ENCODE measurements around the gene HSPH1.

HSPH1 gene

DNA sequence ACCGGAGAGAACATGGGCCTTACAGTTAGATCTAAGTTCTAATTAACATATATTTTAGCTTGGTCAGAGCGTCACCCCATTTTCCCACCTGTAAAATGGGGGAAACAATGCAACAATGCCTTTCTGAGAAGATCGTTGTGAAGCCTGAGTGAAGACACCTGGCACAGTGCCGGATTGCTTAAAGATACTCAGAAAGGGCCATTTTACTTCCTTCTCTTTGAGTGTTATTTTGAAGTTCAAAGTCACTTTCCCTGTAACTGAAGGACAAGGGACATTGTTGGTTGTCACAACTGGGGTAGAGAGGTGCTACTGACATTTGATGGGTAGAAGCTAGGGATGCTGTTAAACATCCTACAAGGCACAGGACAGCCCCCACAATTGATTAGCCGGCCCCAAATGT lies 28.1 kb downstream of the HSPH1 start:
- in situ Hi-C loops (cut with MboI; ENCODE audit: low sequenced_read_pairs), result no loop called here

DNA sequence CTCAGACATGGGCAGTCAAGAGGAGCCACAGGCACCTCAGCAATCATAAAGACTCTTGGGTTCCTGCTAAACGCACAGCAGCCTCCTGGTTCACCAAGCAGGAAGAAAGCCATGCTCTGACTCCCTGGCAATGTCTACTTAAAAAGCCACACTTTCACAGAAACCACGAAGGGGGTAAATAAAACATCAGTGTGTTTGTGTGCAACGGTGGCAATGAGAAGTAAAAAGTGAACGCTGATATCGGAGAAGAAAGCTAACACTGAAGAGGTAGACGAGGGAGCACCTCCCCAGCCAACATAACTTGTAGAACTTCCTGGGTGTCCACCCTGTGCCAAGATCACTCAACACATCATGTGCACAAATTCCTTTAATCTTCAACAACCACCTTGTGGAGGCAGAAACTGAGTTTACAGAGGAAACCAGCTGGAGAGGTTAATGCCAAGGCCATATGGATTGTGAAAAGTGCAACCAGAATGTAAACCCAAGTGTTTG lies 30.2 kb downstream of the HSPH1 start:
- in situ Hi-C loops (cut with MboI; ENCODE audit: low sequenced_read_pairs), result no loop called here

DNA sequence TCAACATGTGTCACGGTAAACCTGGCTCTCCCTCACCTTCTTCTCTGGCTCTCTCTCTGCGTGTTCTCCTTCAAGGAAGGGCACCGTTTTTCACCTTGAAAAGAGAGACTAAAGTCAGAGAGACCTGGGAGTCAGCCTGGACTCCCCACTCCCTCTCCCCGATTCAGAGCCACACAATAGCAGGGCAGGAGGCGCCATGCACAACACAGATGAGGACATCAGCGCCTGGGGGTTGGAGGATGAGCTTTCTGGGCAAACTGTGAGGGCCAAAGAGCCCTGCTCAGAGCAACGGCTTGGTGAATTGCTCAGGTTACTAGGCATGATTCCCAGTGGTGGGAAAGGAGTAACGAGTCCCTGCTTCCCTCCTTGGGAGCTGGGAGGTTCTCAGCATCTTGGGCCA lies 32.3 kb downstream of the HSPH1 start:
- in situ Hi-C loops (cut with MboI; ENCODE audit: low sequenced_read_pairs), result no loop called here

DNA sequence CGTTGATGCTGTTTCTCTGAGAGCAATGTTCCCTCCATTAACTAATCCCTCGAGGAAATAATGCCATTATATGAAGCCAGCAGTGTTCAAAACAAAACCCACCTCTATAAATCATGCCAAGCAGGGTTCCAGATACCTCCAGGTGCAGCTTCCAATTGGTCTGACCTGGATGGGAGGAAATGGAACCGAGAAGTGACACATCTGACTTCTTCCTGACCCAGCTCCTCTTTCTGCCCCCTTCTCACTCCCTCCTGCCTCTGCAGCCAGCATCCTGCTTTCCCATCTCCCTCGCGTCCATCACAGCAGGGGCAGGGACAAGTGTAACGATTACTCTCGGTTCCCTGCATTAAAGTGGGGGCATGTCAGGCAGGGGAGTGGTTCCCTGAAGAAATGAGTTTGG lies 37.5 kb downstream of the HSPH1 start:
- in situ Hi-C loops (cut with MboI; ENCODE audit: low sequenced_read_pairs), result no loop called here

DNA sequence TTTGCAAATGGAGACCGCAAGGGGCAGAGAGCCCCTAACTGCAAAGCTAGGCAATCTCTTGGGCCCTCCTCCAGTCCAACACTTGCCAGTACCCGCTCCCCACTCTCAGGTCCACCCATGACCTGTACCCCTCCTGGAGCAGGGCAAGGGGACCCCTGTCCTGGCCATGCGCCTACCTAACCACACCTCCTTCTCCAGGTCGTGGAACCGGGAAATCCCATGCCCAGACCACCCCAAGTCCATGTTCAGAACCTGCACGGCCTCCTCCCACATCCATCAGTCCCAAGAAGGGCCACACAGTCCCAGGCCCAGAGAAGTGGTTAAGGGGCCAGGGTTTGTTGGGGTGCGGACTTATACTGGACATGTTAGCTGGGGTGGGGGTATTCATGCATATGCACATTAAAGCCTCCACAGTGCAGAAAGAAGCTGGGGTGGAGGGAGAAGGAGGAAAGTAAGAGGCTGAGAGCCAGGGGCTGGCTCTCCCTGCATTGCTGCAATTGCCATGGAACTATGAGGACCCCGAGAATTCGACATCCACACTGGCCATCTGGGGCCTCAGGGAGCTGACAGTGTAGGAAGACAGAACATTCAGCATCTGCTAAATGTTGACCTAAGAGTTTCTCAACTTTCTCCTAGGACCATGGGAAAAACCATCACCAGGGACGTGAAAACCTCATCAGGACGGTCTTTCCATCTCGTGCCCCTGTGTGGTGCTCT lies 39.0 kb downstream of the HSPH1 start:
- in situ Hi-C loops (cut with MboI; ENCODE audit: low sequenced_read_pairs), result no loop called here

DNA sequence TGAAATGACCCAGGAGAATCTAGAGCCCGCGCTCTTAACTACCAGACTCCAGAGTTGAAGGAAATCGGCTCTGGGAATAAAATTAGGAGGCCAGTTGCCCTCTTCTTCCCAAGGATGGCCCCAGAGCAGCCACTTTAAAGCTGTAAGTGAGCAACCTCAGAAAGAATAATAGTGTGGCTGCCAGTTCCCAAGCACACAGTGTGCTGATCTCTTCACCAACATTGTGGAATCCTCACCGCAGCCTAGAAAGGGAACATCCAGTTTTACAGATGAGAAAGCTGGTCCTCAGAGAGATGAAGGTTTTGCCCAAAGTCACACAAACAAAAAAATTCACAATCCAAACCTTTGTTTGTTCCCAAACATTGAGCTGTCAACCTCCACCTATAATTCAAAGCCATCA lies 39.6 kb downstream of the HSPH1 start:
- in situ Hi-C loops (cut with MboI; ENCODE audit: low sequenced_read_pairs), result no loop called here

DNA sequence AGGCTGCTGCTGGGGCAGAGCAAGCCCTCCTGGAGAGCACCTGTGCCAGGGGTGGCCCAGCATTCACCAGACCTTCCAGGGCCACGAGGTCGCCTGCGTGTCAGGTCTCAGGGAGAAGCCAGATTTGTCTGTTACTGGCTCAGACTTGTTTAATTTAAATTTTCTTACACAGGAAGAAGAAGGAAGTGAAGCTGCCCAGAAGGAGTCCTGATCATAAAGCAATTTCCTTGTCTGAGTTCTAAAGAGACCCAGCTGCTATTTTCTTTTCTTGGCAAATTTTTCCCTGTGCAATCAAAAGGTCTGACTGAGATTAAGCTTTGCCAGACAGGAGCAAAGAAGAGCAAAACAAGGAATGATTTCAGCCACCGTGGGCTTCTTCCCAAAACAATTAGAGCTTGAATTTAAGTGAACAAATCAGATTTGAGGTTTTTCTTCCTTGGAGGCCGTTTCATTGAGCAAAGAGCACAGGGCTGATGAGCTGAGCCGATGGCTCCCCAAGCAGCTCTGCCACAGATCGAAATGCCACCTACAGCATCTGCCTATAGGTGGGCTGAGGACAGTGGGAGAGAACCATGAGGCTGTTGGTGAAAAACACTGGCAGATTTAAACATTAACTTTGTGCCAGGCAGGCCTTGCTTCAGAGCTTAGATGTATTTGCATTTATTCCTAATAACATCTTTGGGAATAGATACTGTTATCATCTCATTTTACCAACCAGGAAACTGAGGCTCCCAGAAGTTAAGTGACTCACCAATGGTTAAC lies 40.1 kb downstream of the HSPH1 start:
- in situ Hi-C loops (cut with MboI; ENCODE audit: low sequenced_read_pairs), result no loop called here

DNA sequence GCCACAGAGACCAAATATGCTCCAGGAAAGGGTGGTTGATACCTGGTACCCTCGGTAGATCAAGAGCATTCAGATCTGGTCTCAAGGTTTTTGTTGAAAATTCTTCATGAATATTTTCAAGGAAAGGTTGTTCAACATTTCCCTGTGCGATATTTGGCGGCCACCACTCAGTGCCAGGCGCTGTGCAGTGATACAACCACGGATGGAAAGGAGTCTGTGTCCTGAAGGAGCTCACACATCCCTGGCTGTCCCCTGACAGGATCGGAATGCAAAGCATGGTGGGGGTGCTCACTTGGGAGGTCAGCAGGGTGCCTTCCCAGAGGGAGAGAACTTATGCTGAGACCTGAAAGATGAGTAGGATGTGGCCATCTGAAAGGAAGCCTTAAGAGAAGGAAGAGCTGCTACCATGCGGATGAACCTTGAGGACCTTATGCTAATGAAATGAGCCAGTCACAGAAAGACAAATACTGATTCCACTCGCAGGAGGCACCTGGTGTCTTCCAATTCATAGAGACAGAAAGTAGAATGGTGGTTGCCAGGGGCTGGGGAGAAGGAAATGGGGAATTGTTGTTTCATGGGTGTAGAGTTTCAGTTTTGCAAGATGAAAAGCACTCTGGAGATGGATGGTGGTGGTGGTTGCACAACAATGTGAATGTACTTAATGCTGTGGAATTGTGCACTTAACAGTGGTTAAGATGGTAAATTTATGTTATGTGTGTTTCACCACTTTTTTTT lies 41.6 kb downstream of the HSPH1 start:
- in situ Hi-C loops (cut with MboI; ENCODE audit: low sequenced_read_pairs), result no loop called here

DNA sequence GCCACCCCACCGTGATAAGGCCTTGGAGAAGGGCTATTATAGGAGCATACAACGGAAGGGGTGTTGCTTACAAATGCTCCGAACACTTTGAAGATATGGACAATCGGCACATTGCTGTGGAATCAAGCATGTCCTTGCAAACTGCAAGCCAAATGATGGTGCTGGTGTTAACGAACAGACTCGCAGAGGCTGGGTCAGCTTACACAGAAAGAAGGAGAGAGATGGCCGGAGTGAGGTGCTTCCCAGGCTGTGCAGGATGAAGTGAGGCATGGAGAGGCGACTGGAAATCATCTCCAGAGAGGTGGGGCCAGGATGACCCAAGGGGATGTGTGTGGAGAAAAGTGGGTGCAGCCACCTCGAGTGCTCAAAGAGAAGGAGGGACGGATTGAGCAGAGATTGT lies 42.2 kb downstream of the HSPH1 start:
- in situ Hi-C loops (cut with MboI; ENCODE audit: low sequenced_read_pairs), result no loop called here

DNA sequence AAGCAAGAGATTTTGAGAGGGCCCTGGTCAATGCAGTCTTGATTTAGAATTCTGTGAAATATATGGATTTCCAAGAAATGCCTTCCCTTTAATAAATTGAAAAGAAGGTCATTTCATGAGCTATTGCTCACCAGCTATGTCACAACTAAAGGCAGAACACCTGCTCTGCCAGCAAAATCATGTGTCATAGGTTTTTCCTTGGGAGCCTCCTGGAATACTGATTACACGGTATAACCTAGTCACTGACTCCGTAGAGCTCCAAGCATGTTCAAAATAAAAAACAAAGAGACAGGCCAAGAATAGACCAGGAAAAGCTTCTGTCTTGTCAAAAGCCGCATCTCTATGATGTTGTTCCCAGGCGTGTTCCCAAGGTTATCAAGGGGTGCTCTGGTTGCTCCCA lies 45.5 kb downstream of the HSPH1 start:
- in situ Hi-C loops (cut with MboI; ENCODE audit: low sequenced_read_pairs), result no loop called here

DNA sequence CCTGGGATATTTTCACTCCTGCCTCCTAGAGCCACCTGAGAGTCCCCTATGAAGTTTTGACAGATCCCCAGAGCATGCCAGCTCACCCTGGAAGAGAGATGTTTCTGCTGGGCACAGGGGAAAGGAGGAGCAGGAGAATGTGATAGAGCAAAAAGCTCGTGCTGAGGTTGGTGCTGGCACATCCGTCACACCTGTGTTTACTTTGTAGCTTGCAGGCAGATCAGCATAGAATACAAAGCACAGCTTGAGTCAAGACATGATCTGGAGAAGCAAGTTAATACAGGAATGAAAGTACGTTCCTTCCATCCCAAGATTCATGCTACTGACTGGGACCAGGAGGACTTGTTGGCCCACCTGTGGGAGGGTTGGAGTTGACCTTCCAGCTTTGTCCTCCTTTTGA lies 46.1 kb downstream of the HSPH1 start:
- in situ Hi-C loops (cut with MboI; ENCODE audit: low sequenced_read_pairs), result no loop called here

DNA sequence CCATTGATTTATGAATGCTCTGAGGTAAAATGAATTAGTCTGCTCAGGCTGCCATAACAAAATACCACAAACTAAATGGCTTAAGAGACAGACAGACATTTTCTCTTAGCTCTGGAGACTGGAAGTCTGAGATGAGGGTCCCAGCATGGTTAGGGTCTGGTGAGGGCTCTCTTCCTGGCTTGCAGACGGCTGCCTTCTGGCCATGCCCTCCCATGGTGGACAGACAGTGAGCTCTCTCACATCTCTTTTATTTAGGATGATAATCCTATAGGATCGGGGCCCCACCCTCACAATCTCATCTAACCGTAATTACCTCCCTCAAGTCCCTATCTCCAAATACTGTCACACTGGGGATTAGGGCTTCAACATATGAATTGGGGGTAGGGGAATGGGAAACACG lies 47.1 kb downstream of the HSPH1 start:
- in situ Hi-C loops (cut with MboI; ENCODE audit: low sequenced_read_pairs), result no loop called here

DNA sequence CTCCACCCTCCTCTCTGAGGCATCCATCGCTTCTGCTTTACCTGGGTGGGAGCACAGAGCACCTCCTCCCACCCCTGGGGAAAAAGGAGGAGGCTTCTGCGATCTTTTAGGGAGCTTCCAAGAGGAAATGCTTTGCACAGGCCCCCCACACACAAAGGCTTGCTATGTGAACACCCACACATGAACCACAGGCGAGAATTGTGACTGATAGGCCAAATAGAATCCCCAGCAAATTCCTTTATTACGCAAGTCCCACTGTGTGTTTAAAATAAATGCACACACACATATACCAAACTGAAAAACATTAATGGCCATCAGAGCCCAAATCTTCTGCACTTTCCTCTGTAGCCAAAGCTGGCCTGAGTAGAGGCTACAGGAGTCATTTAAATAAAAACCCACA lies 50.6 kb downstream of the HSPH1 start:
- in situ Hi-C loops (cut with MboI; ENCODE audit: low sequenced_read_pairs), result no loop called here

DNA sequence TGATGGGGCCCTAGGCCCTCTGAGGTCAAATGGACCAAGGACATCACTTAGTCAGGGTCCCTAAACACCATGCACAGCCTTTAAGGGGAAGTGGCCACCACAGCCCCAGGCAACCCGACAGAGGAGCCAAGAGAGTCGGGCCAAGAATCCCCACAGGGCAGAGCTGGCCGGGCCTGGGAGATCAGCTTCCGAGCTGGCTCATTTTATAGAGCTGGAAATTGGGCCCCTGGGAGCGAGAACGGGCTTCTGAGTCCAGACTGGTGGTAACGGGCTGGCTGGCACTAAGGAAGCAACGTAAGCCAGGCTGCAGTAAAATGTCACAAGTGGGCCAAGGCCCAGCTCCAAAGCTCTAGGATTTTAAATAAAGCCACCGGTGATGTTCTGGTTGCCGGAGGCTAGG lies 51.1 kb downstream of the HSPH1 start:
- in situ Hi-C loops (cut with MboI; ENCODE audit: low sequenced_read_pairs), result no loop called here

DNA sequence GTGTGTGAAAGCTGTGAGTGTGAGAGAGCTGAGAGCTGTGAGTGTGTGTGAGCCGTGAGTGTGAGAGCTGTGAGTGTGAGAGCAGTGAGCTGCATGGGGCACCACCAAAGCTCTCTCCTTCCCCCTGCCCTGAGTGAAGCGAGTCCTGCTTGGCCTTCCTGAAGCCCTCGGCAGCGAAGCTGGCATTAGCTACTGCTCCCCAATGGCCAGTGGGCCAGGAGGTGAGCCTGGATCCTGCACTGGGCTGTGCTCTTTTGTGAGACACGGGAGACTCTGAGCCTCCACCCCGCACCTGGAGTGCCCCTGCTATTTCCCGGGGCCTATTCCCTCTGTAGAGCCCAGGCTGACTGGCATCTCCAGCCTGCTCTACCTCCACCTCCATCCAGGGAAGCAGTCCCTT lies 51.5 kb downstream of the HSPH1 start:
- in situ Hi-C loops (cut with MboI; ENCODE audit: low sequenced_read_pairs), result no loop called here

DNA sequence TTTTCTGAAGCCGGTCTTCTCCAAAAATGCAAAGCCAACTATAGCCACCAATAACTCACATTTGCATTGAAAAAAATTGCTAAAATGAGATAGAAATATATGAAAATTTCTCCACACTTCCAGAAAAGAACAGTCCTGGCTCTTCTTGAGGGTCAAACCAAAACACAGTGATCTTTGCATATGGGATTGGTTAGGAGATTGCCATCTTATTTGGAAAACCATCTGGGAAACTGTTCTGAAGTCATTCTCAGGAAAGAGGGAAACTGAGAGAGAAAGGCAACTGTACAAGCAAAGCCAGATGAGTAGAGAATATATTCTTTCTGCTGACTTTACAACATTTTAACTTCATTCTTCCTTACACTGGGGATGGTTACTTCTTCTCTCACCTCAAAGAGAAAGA lies 54.6 kb downstream of the HSPH1 start:
- in situ Hi-C loops (cut with MboI; ENCODE audit: low sequenced_read_pairs), result no loop called here

DNA sequence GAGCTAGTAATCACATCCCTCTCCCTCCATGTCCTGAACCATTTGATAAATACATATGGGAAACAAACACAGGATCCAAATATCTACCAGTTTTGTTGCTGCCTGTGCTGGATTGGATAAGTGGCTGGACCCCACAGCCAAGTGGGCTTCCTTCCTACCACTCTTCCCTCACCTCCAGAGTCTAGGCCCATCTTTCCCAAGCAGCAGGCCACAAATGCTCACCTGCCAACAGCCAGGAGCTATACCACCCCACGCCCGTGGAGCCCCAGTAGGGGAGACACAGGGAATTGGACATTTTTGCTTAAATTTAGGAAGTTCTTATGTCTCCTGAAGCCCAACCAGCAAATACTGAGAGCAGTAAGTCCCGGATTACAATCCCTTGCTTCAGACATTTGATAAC lies 55.8 kb downstream of the HSPH1 start:
- in situ Hi-C loops (cut with MboI; ENCODE audit: low sequenced_read_pairs), result no loop called here

DNA sequence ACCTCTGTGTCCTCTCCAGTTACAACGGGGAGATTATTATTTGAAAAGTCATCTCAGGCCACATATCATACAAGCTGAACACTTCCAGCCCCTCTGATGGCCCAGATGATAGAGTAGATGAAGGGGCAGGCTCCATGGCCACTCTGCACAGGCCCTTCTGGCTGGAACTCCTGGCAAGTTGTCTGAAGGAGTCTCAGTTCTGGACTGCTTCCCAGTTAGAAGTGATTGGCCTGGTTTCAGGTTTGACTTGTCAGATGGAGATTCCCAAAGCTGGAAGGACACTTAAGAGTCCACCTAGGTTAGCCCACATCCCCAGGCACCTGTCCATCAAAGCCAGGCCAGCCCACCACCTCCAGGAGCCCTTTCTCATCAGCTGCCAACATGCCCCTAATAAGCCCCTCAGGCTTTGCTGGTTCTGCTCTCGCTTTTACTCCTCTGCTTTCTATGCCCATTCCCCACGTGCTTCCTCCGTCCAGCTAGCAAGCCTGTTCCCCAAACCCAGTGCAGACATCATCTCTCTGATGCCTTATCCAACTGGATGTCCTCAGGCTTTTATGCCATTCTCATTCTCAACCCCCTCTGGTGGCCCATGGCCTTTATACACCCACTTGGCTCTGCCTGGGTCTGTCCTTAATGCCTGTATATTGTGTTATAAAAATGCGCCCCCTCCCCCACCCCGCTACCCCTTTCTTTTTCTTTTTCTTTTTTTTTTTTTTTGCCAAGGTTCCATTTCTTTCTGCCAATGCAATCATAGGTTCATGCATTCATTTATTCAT lies 56.5 kb downstream of the HSPH1 start:
- in situ Hi-C loops (cut with MboI; ENCODE audit: low sequenced_read_pairs), result no loop called here

DNA sequence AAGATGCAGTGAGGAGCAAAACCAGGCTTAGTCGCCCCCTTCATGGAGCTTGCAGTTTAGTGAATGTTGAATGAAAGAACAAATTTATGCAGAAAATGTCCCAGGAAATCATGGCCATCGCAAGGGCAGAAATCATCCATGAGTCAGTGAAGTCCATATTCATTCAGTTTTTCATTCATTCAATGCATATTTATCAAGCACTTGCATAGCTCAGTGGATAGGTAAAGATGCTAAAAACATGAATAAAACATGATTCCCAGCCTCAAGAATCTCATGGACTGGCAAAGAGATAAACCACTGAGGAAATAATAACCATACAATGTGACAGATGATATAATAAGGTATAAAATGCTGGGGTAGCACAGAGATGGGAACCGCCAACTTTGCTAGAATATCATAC lies 58.8 kb downstream of the HSPH1 start:
- in situ Hi-C loops (cut with MboI; ENCODE audit: low sequenced_read_pairs), result no loop called here

DNA sequence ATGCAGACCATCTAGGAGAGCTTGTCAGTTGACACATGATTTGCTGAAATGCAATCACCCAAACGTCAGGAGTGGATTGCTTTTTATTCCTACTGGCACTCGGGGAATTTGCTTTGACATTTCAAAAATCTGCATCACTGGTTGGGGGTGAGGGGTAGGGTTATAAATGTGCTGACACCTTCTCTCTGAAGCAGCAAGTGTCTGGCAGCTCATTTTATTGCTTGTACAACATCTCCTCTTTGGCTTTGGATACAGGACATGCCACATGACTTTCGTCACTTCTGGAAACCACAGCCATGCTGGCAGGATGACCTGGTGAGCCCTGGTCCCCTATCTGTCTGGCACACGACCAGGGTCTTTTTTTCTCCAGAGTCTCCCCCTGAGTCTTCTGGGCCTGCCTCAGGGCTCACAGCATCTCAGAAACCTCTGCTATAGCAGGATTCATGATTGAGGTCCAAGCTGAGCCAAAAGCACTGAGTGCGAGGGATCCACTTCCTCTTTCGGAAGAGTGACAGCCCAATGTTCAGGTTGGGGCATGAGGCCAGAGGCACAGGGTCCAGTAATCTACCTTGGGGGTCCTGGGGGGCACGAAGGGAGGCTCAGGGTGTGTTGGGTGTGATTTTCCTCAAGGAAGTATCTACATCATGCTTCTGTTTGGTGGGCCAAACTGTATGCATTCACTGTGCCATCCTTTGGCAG lies 60.1 kb downstream of the HSPH1 start:
- in situ Hi-C loops (cut with MboI; ENCODE audit: low sequenced_read_pairs), result no loop called here

DNA sequence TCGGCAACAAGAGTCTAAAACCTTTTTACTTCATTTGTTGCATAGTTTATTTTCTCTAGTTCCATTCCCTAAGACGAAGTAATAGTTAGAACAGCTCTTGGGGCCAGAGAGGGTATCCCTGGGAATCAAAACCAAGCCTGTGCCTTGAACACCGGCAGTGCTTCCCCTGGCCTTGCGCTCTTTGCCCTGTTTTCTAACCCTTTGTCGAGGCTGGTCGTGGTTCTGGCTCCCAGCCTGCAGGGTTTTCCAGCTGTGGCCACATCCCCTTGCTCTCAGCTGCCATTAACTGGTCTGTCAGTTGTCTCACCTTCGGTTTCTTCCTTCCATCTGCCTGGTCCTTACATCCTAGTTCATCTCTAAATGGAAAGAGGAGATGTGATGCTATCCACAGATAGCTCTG lies 61.0 kb downstream of the HSPH1 start:
- in situ Hi-C loops (cut with MboI; ENCODE audit: low sequenced_read_pairs), result no loop called here

All from HL-60/S4 (cell line).